Fibroblast of villous mesenchyme (primary cell): Measurements from ENCODE around the gene DAP. TPM values are rescaled to one million over a fixed set of nuclear protein-coding genes. Genes with fewer than 3 reads are reported as not detected.

ENCODE experiments used
- DNase-seq: peaks from one replicate; pipeline ENCODE4 v3.0.0-alpha.2; 2010; ENCODE audit warnings: low read depth
- H3K4me3 ChIP-seq: 2 replicates; pipeline ENCODE4 v1.5.1; 2011; ENCODE audit warnings: low read depth, mild to moderate bottlenecking, low read length
- small RNA-seq: library from RNA; depleted of rRNA; stranded (forward); fragments of <200 nt; gene quantifications from one replicate; pipeline ENCODE3, GENCODE V24; 2012
- total RNA-seq: library from RNA; depleted of rRNA; stranded (reverse); fragments of >200 nt; gene quantifications from 2 replicates; pipeline ENCODE4 v1.2.3, GENCODE V29; 2012
- TF ChIP-seq, protein P1 (sequence below): IDR thresholded peaks from 2 replicates; pipeline ENCODE4 v1.5.1; 2012; ENCODE audit warnings: low read depth, mild to moderate bottlenecking, low read length; ENCODE audit not compliant: insufficient read depth

The DAP gene
- total RNA-seq, 1 donor: 43.2 TPM

DNA sequence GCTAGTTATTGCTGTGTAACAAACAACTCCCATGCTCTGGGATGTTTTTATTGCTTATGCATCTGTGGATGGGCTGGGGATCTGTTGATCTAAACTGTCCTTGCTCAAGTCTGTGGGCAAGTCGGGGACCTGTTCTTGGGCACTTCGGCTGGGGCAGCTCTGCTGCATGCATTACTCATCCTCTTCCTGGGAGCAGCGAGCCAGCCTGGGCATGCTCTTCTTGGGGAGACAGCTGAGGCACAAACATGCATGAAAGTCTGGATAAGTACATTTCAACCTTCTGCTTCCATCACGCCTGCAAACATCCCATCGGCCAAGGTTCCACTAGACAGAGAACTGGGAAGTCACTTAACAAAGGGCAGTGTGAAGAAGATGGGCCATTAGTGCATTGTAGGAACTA lies 130.9 kb downstream of the DAP start:
- H3K4me3 ChIP-seq: no peak overlapping the region
- TF ChIP-seq, protein P1, sequence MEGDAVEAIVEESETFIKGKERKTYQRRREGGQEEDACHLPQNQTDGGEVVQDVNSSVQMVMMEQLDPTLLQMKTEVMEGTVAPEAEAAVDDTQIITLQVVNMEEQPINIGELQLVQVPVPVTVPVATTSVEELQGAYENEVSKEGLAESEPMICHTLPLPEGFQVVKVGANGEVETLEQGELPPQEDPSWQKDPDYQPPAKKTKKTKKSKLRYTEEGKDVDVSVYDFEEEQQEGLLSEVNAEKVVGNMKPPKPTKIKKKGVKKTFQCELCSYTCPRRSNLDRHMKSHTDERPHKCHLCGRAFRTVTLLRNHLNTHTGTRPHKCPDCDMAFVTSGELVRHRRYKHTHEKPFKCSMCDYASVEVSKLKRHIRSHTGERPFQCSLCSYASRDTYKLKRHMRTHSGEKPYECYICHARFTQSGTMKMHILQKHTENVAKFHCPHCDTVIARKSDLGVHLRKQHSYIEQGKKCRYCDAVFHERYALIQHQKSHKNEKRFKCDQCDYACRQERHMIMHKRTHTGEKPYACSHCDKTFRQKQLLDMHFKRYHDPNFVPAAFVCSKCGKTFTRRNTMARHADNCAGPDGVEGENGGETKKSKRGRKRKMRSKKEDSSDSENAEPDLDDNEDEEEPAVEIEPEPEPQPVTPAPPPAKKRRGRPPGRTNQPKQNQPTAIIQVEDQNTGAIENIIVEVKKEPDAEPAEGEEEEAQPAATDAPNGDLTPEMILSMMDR: no peak
- DNase-seq: no peak

DNA sequence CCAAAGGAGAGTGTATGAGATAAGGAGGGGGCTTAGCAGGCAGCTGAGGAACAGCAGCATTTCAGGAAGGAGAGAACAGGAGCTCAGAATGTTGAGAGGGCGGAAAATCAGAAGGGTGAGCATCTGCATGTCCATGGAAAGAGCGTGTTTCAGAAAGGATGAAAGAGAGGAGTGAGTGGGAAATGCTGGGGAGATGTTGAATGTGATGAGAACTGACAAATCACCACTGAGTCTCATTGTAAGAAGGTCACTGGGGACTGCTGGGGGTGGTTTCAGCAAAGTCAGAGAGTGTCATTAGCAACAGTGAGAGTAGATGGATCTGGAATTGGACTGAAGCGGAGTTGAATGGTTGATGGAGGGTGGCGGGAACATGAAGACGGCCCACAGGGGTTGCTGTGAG lies 131.4 kb downstream of the DAP start:
- no peak for DNase-seq
- TF ChIP-seq, protein P1: no peak
- H3K4me3 ChIP-seq: no peak overlapping the region

Small RNAs within 50 kb of the gene (small RNA-seq; reads per million reads assigned to genes)
- gene AC012629.4: not detected

Other genes with a start within 250 kb of the DAP start
- 1.6 and 2.6 TPM in 2 replicates for gene ANKRD33B, start 197.2 kb downstream of the DAP start, total RNA-seq